Mesothelial cell of epicardium (in vitro differentiated cells): ENCODE measurements around the gene PNKP. TPM values are rescaled to one million over a fixed set of nuclear protein-coding genes. Genes with fewer than 3 reads are reported as not detected.

Experiments used
- DNase-seq, 2 experiments: peaks; one replicate each; pipeline ENCODE4 v3.0.0; 2021; ENCODE audit warnings: low spot score in 2 of 2; ENCODE audit not compliant: unreplicated experiment in 2 of 2
- H3K27ac Mint-ChIP-seq: 2 replicates; pipeline ENCODE4 v1.8.0; 2021; ENCODE audit warnings: mixed read lengths
- H3K27me3 Mint-ChIP-seq: 2 replicates; pipeline ENCODE4 v1.8.0; 2021; ENCODE audit warnings: low read depth, mixed read lengths
- H3K36me3 Mint-ChIP-seq: 2 replicates; pipeline ENCODE4 v1.8.0; 2021; ENCODE audit warnings: mixed read lengths
- H3K4me1 Mint-ChIP-seq: 2 replicates; pipeline ENCODE4 v1.8.0; 2021; ENCODE audit warnings: mixed read lengths
- H3K4me3 Mint-ChIP-seq: 2 replicates; pipeline ENCODE4 v1.8.0; 2021; ENCODE audit warnings: mild to moderate bottlenecking, moderate library complexity, mixed read lengths
- H3K9me3 Mint-ChIP-seq: 2 replicates; pipeline ENCODE4 v1.8.0; 2021; ENCODE audit warnings: mixed read lengths
- CTCF ChIP-seq: fragments of 200-600 bp; sonication (generic); IDR thresholded peaks from one replicate; pipeline ENCODE4 v1.5.0; 2021; ENCODE audit warnings: antibody characterized with exemption; ENCODE audit not compliant: unreplicated experiment
- total RNA-seq: library from RNA; stranded (reverse); gene quantifications from 3 replicates; pipeline ENCODE4 v1.2.1, GENCODE V29; 2021

The PNKP gene
- 96.6 to 103 TPM (median 97.8 TPM) in 3 replicates for total RNA-seq

- peak; percentile 73 to 87 for DNase-seq
- H3K27ac Mint-ChIP-seq, result peak within 1 kb of the TSS; percentile 80
- peaks cover 13% of the 10 kb centered on the region for H3K36me3 Mint-ChIP-seq
- no peaks in the 10 kb centered on the region for H3K27me3 Mint-ChIP-seq
- no peaks in the 10 kb centered on the region for H3K9me3 Mint-ChIP-seq
- peaks cover 40% of the 10 kb centered on the region for H3K4me1 Mint-ChIP-seq
- H3K4me3 Mint-ChIP-seq, result no peak within 1 kb of the TSS
- TF ChIP-seq CTCF, result no peak
Measured at GRCh38 chr19:49866933-49867782, at the start of gene PNKP. TSS of gene PNKP (minus strand) at chr19:49867576. CDS start at chr19:49867204, 372 bp downstream.

GRCh38 chr19:49915271-49915670 is 47.9 kb upstream of the PNKP start:
- H3K4me3 Mint-ChIP-seq, result no peak overlapping the region
- peaks cover 7% of the 10 kb centered on the region for H3K9me3 Mint-ChIP-seq
- H3K27me3 Mint-ChIP-seq, result no peaks in the 10 kb centered on the region
- peak; percentile 15 for TF ChIP-seq CTCF
- DNase-seq, result no peak
- no peak overlapping the region for H3K27ac Mint-ChIP-seq
- peaks cover 2% of the 10 kb centered on the region for H3K4me1 Mint-ChIP-seq
- peaks cover 44% of the 10 kb centered on the region for H3K36me3 Mint-ChIP-seq

GRCh38 chr19:49913720-49914119 is 46.3 kb upstream of the PNKP start:
- Mint-ChIP-seq H3K9me3 (peaks cover 7% of the 10 kb centered on the region), H3K27ac (no peak overlapping the region), H3K4me1 (peaks cover 2% of the 10 kb centered on the region), H3K4me3 (no peak overlapping the region), H3K36me3 (peaks cover 45% of the 10 kb centered on the region), H3K27me3 (no peaks in the 10 kb centered on the region)
- DNase-seq, result no peak
- TF ChIP-seq CTCF, result no peak

- Mint-ChIP-seq H3K4me1 (peaks cover 2% of the 10 kb centered on the region), H3K4me3 (no peak overlapping the region), H3K27me3 (no peaks in the 10 kb centered on the region), H3K9me3 (peaks cover 7% of the 10 kb centered on the region), H3K27ac (peak overlapping the region; percentile 4), H3K36me3 (peaks cover 48% of the 10 kb centered on the region)
- no peak for DNase-seq
- no peak for TF ChIP-seq CTCF
Measured at GRCh38 chr19:49912965-49913685, 45.7 kb upstream of the PNKP start.

- no peak for TF ChIP-seq CTCF
- Mint-ChIP-seq H3K27ac (peak overlapping the region; percentile 37), H3K4me1 (no peaks in the 10 kb centered on the region), H3K27me3 (no peaks in the 10 kb centered on the region), H3K36me3 (peaks cover 46% of the 10 kb centered on the region), H3K4me3 (no peak overlapping the region), H3K9me3 (peaks cover 7% of the 10 kb centered on the region)
- DNase-seq, result no peak
Measured at GRCh38 chr19:49911381-49912145, 44.2 kb upstream of the PNKP start.
